Activated naive CD4-positive, alpha-beta T cell treated with anti-CD3 and anti-CD28 coated beads, Interleukin-2, amount 50 U/mL, for 24 hours (primary cell): ENCODE results near the gene SMIM35.

ENCODE experiments used
- H3K27ac Mint-ChIP-seq: one replicate; pipeline ENCODE4 v1.8.0; 2021; ENCODE audit warnings: mild to moderate bottlenecking, mixed read lengths
- H3K27me3 Mint-ChIP-seq: one replicate; pipeline ENCODE4 v1.8.0; 2021; ENCODE audit warnings: mixed read lengths
- H3K36me3 Mint-ChIP-seq: one replicate; pipeline ENCODE4 v1.8.0; 2021; ENCODE audit warnings: mixed read lengths
- H3K4me1 Mint-ChIP-seq: one replicate; pipeline ENCODE4 v1.8.0; 2021; ENCODE audit warnings: mixed read lengths
- H3K4me3 Mint-ChIP-seq: one replicate; pipeline ENCODE4 v1.8.0; 2021; ENCODE audit warnings: mild to moderate bottlenecking, mixed read lengths
- H3K9me3 Mint-ChIP-seq: one replicate; pipeline ENCODE4 v1.8.0; 2021; ENCODE audit warnings: mixed read lengths

SMIM35 gene

DNA sequence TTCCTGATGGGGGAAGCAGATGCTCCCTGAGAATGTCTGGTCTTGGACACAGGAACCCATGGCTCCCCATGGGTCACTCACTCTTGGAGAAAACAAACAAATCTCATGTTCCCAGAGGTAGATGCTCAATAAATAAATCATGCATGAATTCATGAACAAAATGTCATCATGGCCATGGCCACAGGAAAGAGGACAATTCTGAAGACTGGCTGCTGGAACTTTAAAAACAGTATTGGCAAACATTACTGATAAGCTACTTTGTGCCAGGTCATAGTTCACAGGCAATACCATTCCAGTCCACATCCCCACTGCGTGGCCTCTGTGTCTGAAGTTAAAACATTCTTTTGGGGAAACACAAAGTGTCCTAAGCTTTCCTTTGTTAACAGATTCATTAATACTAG is 9.2 kb upstream of the SMIM35 start:
- Mint-ChIP-seq H3K27me3 (no peaks in the 10 kb centered on the region), H3K27ac (no peak overlapping the region), H3K36me3 (no peaks in the 10 kb centered on the region), H3K9me3 (no peaks in the 10 kb centered on the region), H3K4me3 (no peak overlapping the region), H3K4me1 (no peaks in the 10 kb centered on the region)

DNA sequence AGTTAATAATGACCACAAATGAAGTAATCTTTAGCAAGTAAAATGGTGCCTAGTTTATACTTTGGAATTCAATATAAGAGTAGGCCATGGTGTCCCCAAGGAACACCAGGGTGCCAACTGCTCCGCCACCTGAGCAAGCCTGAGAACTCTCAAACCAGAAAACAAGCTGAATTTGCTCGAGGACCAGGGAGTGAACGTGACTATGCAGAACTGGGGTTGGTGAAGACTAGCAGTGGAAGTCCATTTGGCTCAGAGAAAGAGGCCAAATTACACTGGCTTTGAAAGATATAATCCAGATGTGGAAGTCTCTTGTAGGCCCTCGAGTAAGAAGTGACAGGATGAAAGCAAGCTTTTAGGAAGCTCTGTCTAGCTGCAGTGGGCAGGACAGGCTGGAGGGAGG is 8.7 kb upstream of the SMIM35 start:
- H3K36me3 Mint-ChIP-seq, result no peaks in the 10 kb centered on the region
- H3K9me3 Mint-ChIP-seq, result no peaks in the 10 kb centered on the region
- no peaks in the 10 kb centered on the region for H3K4me1 Mint-ChIP-seq
- H3K27ac Mint-ChIP-seq, result no peak overlapping the region
- H3K27me3 Mint-ChIP-seq, result no peaks in the 10 kb centered on the region
- H3K4me3 Mint-ChIP-seq, result no peak overlapping the region

DNA sequence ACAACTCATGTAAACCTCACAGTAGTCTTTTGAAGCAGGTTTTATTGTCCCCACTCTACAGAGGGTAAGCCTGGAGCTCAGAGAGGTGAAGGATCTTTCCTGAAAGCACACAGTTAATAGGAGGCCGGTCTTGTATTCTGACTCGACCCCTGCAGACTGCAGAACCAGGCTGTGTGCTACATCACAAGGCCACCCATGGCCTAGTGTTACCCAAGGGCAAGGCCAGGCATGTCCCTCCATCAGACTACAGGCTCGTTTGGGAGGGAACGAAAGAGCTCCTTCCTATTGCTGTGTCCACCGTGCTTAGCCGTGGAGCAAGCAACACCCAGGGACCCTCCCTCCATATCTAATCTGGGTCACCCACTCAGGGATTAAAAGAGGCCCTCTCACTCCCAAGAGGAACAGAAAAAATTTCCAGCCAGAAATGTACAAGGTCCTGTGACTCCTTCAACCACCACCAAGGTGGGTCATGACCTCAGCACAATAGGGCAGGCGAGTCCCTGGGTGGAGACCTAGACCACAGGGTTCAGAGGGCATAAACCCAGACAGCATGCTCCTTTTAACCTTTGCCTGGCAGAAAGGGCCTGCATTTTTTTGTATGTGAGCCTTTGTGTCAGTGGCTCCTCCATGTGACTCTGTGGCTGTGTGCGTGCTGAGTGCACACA is 6.3 kb upstream of the SMIM35 start:
- H3K27me3 Mint-ChIP-seq, result peaks cover 1% of the 10 kb centered on the region
- H3K9me3 Mint-ChIP-seq, result peaks cover 5% of the 10 kb centered on the region
- H3K27ac Mint-ChIP-seq, result no peak overlapping the region
- peaks cover 6% of the 10 kb centered on the region for H3K36me3 Mint-ChIP-seq
- no peak overlapping the region for H3K4me3 Mint-ChIP-seq
- no peaks in the 10 kb centered on the region for H3K4me1 Mint-ChIP-seq

DNA sequence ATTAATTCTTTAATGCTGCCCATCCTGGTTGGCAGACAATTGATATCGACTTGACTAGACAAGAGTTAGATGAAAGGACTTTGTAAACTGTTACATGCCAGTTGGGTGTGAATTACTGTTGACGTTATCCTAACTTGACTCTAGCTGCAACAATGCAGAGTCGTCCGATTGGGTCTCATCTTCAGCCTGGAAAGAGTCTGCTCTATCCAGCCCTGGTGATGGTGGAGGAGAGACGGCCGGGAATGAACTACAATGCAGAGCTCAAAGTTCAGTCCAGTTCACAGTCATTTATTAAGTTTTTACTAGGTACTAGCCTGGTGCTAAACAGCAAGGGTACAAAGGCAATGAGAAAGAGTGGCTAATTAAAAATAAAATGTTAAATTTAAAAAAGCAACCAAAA is 4.9 kb upstream of the SMIM35 start:
- Mint-ChIP-seq H3K36me3 (peaks cover 6% of the 10 kb centered on the region), H3K4me1 (no peaks in the 10 kb centered on the region), H3K9me3 (peaks cover 5% of the 10 kb centered on the region), H3K4me3 (no peak overlapping the region), H3K27me3 (peaks cover 1% of the 10 kb centered on the region), H3K27ac (no peak overlapping the region)

- H3K27me3 Mint-ChIP-seq, result peaks cover 1% of the 10 kb centered on the region
- no peak overlapping the region for H3K4me3 Mint-ChIP-seq
- H3K36me3 Mint-ChIP-seq, result peaks cover 6% of the 10 kb centered on the region
- no peak overlapping the region for H3K27ac Mint-ChIP-seq
- no peaks in the 10 kb centered on the region for H3K4me1 Mint-ChIP-seq
- peaks cover 5% of the 10 kb centered on the region for H3K9me3 Mint-ChIP-seq
Observed at GRCh38 chr11:118090545-118091162, 3.9 kb upstream of the SMIM35 start.

DNA sequence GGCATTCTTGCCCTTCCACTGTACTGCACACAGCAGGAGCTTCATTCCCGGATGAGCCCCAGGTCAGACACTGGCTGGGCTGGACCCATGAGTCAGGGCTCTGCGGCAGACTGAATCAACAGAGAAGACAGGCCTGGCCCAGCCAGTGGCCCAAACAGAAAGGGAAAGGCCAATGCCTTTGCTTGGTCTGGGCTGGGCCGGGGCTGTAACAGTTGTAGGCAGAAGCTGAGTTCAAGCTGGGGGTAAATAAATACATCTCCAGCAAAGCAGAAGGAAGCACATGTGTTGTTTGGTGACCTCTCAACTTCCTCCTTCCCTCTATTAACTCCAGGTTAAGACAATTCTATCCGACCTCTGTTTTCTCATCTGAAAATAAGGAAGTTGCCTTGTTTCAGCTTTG is 1.8 kb upstream of the SMIM35 start:
- Mint-ChIP-seq H3K27ac (no peak overlapping the region), H3K36me3 (peaks cover 6% of the 10 kb centered on the region), H3K9me3 (peaks cover 5% of the 10 kb centered on the region), H3K4me1 (no peaks in the 10 kb centered on the region), H3K4me3 (no peak overlapping the region), H3K27me3 (peaks cover 1% of the 10 kb centered on the region)

DNA sequence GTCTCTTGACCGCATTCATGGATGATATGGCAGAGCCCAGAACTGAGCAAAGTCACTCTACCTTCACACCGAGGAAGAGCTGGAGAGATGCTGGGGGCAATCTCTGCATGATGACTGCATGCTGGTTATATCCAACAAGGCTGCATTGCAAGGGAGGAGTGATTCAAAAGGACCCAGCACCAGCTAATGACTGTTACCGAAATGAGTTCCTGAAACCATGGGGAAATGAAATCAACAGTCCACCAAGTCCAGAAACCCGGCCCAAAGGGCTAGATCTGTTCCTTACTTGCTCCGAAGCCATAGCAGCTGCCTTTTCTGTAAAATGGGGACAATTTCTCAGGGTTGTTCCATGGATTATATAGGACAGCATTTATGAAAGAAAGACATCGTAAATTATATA is 1.2 kb upstream of the SMIM35 start:
- Mint-ChIP-seq H3K36me3 (peaks cover 6% of the 10 kb centered on the region), H3K4me3 (no peak overlapping the region), H3K9me3 (peaks cover 5% of the 10 kb centered on the region), H3K4me1 (no peaks in the 10 kb centered on the region), H3K27ac (no peak overlapping the region), H3K27me3 (peaks cover 1% of the 10 kb centered on the region)

GRCh38 chr11:118084656-118085055 is 2.1 kb downstream of the SMIM35 start:
- peaks cover 6% of the 10 kb centered on the region for H3K36me3 Mint-ChIP-seq
- peaks cover 1% of the 10 kb centered on the region for H3K27me3 Mint-ChIP-seq
- peaks cover 5% of the 10 kb centered on the region for H3K9me3 Mint-ChIP-seq
- no peaks in the 10 kb centered on the region for H3K4me1 Mint-ChIP-seq
- no peak overlapping the region for H3K27ac Mint-ChIP-seq
- H3K4me3 Mint-ChIP-seq, result no peak overlapping the region

DNA sequence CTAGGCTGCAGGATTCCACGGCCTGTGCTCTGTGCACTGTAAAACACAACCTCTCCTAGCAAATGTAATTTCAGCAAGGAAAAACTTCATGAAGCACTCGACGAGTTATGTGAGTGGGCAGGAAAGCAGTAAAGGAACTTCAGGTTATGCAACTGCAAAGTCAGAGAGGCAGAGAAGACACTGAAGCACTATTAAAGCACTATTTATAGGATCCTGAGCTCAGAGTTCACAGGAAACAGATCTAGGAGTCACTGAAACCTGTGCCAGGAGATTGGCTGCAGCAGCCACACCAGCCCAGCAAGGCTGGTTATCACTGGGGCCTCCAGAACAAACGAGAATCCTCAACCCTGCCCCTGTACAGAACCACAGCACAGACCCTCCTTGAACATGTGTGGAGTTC is 2.5 kb downstream of the SMIM35 start:
- peaks cover 5% of the 10 kb centered on the region for H3K9me3 Mint-ChIP-seq
- no peak overlapping the region for H3K4me3 Mint-ChIP-seq
- no peak overlapping the region for H3K27ac Mint-ChIP-seq
- peaks cover 1% of the 10 kb centered on the region for H3K27me3 Mint-ChIP-seq
- H3K36me3 Mint-ChIP-seq, result peaks cover 6% of the 10 kb centered on the region
- no peaks in the 10 kb centered on the region for H3K4me1 Mint-ChIP-seq

DNA sequence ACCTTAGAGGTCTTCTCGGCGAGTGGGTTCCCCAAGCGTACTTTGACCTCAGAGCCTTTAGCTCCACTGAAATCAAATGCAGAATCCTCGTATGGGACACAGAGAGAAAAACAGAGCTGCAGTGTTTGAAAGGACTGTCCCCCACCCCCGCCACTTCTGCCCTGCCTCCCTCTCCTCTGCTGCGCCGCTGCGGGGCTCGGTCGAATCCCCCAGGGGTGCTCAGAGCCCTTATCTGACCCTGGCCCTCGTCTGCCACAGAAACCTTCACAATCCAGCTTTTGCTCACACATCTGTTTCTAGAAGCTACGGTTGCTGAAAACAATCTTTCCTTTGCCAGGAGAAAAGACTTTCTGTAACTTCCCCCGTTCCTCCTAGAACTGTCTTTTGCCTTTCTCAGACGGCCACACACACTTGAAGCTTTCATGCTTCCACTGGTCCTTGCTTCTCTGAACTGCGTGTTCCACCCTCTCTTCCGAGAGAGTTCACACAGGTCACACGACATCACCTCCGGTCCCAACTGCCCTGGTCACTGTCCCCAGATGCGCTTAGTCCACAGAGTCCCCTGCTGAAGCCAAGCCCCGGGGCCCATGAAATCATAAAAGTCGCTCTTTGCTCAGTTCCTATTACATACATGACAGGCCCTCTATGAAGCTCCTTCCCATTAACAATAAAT is 3.7 kb downstream of the SMIM35 start:
- H3K36me3 Mint-ChIP-seq, result no peaks in the 10 kb centered on the region
- no peak overlapping the region for H3K4me3 Mint-ChIP-seq
- no peaks in the 10 kb centered on the region for H3K9me3 Mint-ChIP-seq
- H3K27me3 Mint-ChIP-seq, result no peaks in the 10 kb centered on the region
- no peak overlapping the region for H3K27ac Mint-ChIP-seq
- H3K4me1 Mint-ChIP-seq, result no peaks in the 10 kb centered on the region

- H3K36me3 Mint-ChIP-seq, result no peaks in the 10 kb centered on the region
- H3K27ac Mint-ChIP-seq, result no peak overlapping the region
- no peaks in the 10 kb centered on the region for H3K9me3 Mint-ChIP-seq
- no peaks in the 10 kb centered on the region for H3K4me1 Mint-ChIP-seq
- no peaks in the 10 kb centered on the region for H3K27me3 Mint-ChIP-seq
- no peak overlapping the region for H3K4me3 Mint-ChIP-seq
Observed at GRCh38 chr11:118081241-118081958, 5.4 kb downstream of the SMIM35 start.

DNA sequence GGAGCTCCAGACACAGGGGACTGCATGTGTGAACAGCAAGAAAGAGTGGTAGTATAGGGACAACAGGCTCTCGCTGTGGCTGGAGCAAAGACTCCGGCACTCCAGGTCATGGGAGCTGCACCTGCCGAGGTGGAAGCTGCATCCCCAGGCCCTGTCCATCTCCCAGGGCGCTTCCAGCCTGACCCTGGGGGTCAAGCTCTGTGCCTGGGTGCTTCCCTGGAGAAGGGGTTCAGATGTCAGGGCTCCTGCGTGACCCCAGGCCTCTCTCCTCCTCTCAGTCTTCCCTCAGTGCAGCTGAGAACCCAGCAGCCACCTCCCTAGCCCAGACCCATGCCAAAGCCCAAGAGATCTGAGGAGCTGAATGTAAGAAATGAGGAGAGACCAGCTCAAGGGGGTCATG is 6.5 kb downstream of the SMIM35 start:
- no peaks in the 10 kb centered on the region for H3K36me3 Mint-ChIP-seq

GRCh38 chr11:118079491-118079890 is 7.3 kb downstream of the SMIM35 start:
- no peak overlapping the region for H3K4me3 Mint-ChIP-seq
- no peak overlapping the region for H3K27ac Mint-ChIP-seq
- no peaks in the 10 kb centered on the region for H3K36me3 Mint-ChIP-seq
- no peaks in the 10 kb centered on the region for H3K27me3 Mint-ChIP-seq
- no peaks in the 10 kb centered on the region for H3K4me1 Mint-ChIP-seq
- no peaks in the 10 kb centered on the region for H3K9me3 Mint-ChIP-seq

More for the DNA sequence above, 6.5 kb downstream of the SMIM35 start:
- Mint-ChIP-seq H3K27me3 (no peaks in the 10 kb centered on the region), H3K4me3 (no peak overlapping the region), H3K27ac (no peak overlapping the region), H3K4me1 (no peaks in the 10 kb centered on the region), H3K9me3 (no peaks in the 10 kb centered on the region)

GRCh38 chr11:118078911-118079411 is 7.8 kb downstream of the SMIM35 start:
- Mint-ChIP-seq H3K4me3 (no peak overlapping the region), H3K27ac (no peak overlapping the region), H3K36me3 (no peaks in the 10 kb centered on the region), H3K27me3 (no peaks in the 10 kb centered on the region), H3K9me3 (no peaks in the 10 kb centered on the region), H3K4me1 (no peaks in the 10 kb centered on the region)

DNA sequence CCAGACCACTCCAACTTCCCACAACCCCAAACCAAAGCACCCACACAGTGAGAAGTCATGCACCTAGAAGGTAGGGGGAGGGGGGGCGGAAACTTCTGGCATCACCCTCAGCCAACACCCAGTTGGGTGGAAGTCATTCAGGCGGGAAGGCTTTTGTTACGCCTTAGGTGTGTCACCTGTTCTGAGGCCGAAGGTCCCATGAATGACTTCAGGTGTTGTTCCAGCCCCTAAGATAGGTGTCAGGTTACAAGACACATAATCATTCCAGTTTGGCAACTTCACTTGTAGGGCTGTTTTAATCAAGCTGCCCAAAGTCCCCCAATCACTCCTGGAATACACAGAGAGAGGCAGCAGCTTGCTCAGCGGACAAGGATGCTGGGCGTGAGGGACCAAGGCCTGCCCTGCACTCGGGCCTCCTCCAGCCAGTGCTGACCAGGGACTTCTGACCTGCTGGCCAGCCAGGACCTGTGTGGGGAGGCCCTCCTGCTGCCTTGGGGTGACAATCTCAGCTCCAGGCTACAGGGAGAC is 9.9 kb downstream of the SMIM35 start, which contains the start of gene TMPRSS4:
Gene TMPRSS4 (plus strand): TSS at position 325 of the 528 bp plus-strand sequence. CDS start 225 bp downstream, outside the sequence.
- no peak within 1 kb of the TSS for H3K4me3 Mint-ChIP-seq
- no peaks in the 10 kb centered on the region for H3K36me3 Mint-ChIP-seq
- no peaks in the 10 kb centered on the region for H3K9me3 Mint-ChIP-seq
- no peaks in the 10 kb centered on the region for H3K27me3 Mint-ChIP-seq
- H3K4me1 Mint-ChIP-seq, result no peaks in the 10 kb centered on the region
- no peak within 1 kb of the TSS for H3K27ac Mint-ChIP-seq
